ENCODE measurements around the gene IQGAP2. TPM values are rescaled to one million over a fixed set of nuclear protein-coding genes. Genes with fewer than 3 reads are reported as not detected.

The IQGAP2 gene
- total and polyA plus RNA-seq, 2 of the 8 experiments (the other 6 are each of a cell fraction or from before 2014, with no cell fraction given) = 19.7 to 66.0 TPM

GRCh38 chr5:76608833-76609232, 205.7 kb downstream of the IQGAP2 start:
- H3K4me2 ChIP-seq (ENCODE audit: insufficient read depth in 1 of 2, low read depth in 2 of 2, low read length in 2 of 2) = no peak overlapping the region
- H3K18ac ChIP-seq (ENCODE audit: extremely low read depth, low read length) = no peak overlapping the region
- no peaks in the 10 kb centered on the region for H3K27me3 ChIP-seq (replicated peaks in 1 of 4; ENCODE audit: control insufficient read depth in 3 of 4, extremely low read depth in 1 of 4, insufficient read depth in 3 of 4, low read length in 3 of 4)
- no peaks in the 10 kb centered on the region for H4K20me1 ChIP-seq (replicated peaks in 1 of 2; ENCODE audit: control insufficient read depth in 1 of 2, insufficient read depth in 2 of 2, low read length in 2 of 2)
- H3K23me2 ChIP-seq (ENCODE audit: low read depth, low read length) = no peaks in the 10 kb centered on the region
- no peak overlapping the region for H3K14ac ChIP-seq (ENCODE audit: insufficient read length)
- no peak overlapping the region for H2AFZ ChIP-seq (ENCODE audit: low read length)
- H3K79me2 ChIP-seq (ENCODE audit: control insufficient read depth in 1 of 2, insufficient read depth in 2 of 2, low read length in 2 of 2) = no peaks in the 10 kb centered on the region
- H2BK20ac ChIP-seq (ENCODE audit: low read length) = no peak overlapping the region
- H2BK15ac ChIP-seq (ENCODE audit: low read length) = no peak overlapping the region
- H3K4me1 ChIP-seq (replicated peaks in 1 of 4; ENCODE audit: control insufficient read depth in 3 of 4, insufficient read depth in 4 of 4, low read length in 3 of 4) = peaks cover 0 to 4% (median 2%) of the 10 kb centered on the region in 4 experiments; a peak in 3 of 7 replicates
- H2BK5ac ChIP-seq (ENCODE audit: low read depth, low read length) = no peak overlapping the region
- TF ChIP-seq POLR2AphosphoS5 (IDR thresholded peaks at IDR 0.05; ENCODE audit: low read depth, low read length) (no peak), RXRA (IDR thresholded peaks at IDR 0.05; ENCODE audit: insufficient read depth, low read depth, low read length) (no peak), HDAC6 (IDR thresholded peaks at IDR 0.05; ENCODE audit: low read depth, low read length) (no peak), BRCA1 (IDR thresholded peaks at IDR 0.05; ENCODE audit: low read depth, low read length) (no peak), TAF1 (IDR thresholded peaks at IDR 0.05; ENCODE audit: low read depth, low read length) (no peak), JUND (IDR thresholded peaks at IDR 0.05; ENCODE audit: low read length) (no peak), RBBP5 (IDR thresholded peaks at IDR 0.05; ENCODE audit: borderline replicate concordance, low read depth, low read length) (no peak), BACH1 (IDR thresholded peaks at IDR 0.05; ENCODE audit: low read length) (no peak), SP2 (IDR thresholded peaks at IDR 0.05; ENCODE audit: low read length) (no peak), E2F6 (IDR thresholded peaks at IDR 0.05) (no peak), ATF2 (IDR thresholded peaks at IDR 0.05; ENCODE audit: low read length) (no peak), POU5F1 (IDR thresholded peaks at IDR 0.05; ENCODE audit: low read depth, low read length) (no peak), KDM4A (IDR thresholded peaks at IDR 0.05; ENCODE audit: low read depth, low read length, severe bottlenecking) (no peak)
- H2BK120ac ChIP-seq (replicated peaks; ENCODE audit: low read depth, low read length) = no peak overlapping the region
- no peak overlapping the region for H2AK5ac ChIP-seq (ENCODE audit: low read depth, low read length)
- ChIA-PET CTCF (ENCODE audit: partially characterized antibody) (interaction anchor here (0.9 to 3.4 kb wide), 6 partner anchors 9 to 301 kb away, joined by 3 to 11 read pairs (median 4); no protein-coding TSS in a partner anchor), POLR2A (ENCODE audit: partially characterized antibody) (interaction anchor here (0.6 kb wide), 1 partner anchor 1216 kb away, joined by 3 read pairs; no protein-coding TSS in a partner anchor)
- H3K23ac ChIP-seq (ENCODE audit: insufficient read length) = no peak overlapping the region
- no peak overlapping the region for H4K8ac ChIP-seq (ENCODE audit: extremely low read depth, insufficient read depth, low read length)
- no peak overlapping the region for H2BK12ac ChIP-seq (ENCODE audit: low read depth, low read length)
- no peak overlapping the region for H4K91ac ChIP-seq (replicated peaks; ENCODE audit: insufficient read length, low read length)
- FAIRE-seq = no peak
- H4K5ac ChIP-seq (ENCODE audit: insufficient read length, low read depth, low read length) = no peak overlapping the region
- H3K4ac ChIP-seq (replicated peaks; ENCODE audit: insufficient read length, low read depth, low read length) = no peak overlapping the region
- H3K27ac ChIP-seq (ENCODE audit: low read depth, low read length) = no peak overlapping the region
- no peaks in the 10 kb centered on the region for H3K9me3 ChIP-seq (ENCODE audit: insufficient read depth in 2 of 2, low read depth in 1 of 2, low read length in 1 of 2)
- no peaks in the 10 kb centered on the region for H3K79me1 ChIP-seq (ENCODE audit: low read depth, low read length)
- H3K4me3 ChIP-seq (ENCODE audit: extremely low read depth in 1 of 4, insufficient read depth in 2 of 4, low read depth in 3 of 4, low read length in 4 of 4) = no peak overlapping the region
- peaks cover 0 to 3% (median 0%) of the 10 kb centered on the region in 4 experiments; a peak in 2 of 8 replicates for H3K36me3 ChIP-seq (ENCODE audit: control insufficient read depth in 2 of 4, insufficient read depth in 4 of 4, low read length in 3 of 4)
- H3K9ac ChIP-seq (replicated peaks in 1 of 4; ENCODE audit: extremely low read depth in 1 of 4, low read depth in 3 of 4, low read length in 3 of 4) = no peak overlapping the region
- H3K56ac ChIP-seq (replicated peaks; ENCODE audit: insufficient read length, low read depth, low read length) = no peak overlapping the region
- 88% methylated on average over 4 of the region's 4 CpGs; no CpG with 5 or more reads in 1 of the 2 experiments for WGBS, 2 experiments (ENCODE audit: extremely low coverage in 1 of 2, insufficient coverage in 1 of 2, insufficient read length in 1 of 2, insufficient replicate concordance in 2 of 2, low coverage in 1 of 2, low lambda C conversion rate in 2 of 2, missing lambda C conversion rate in 1 of 2)
- no peak for DNase-seq (ENCODE audit: low read depth in 1 of 2, low spot score in 2 of 2)

Data from H1 (cell line).